ENCODE measurements around the gene TMEM141.
"Not testable (repeated sequence)": the region's sequence is repeated elsewhere in the genome, so short reads cannot be mapped to it uniquely, and the experiment has no call there.

The TMEM141 gene

DNA sequence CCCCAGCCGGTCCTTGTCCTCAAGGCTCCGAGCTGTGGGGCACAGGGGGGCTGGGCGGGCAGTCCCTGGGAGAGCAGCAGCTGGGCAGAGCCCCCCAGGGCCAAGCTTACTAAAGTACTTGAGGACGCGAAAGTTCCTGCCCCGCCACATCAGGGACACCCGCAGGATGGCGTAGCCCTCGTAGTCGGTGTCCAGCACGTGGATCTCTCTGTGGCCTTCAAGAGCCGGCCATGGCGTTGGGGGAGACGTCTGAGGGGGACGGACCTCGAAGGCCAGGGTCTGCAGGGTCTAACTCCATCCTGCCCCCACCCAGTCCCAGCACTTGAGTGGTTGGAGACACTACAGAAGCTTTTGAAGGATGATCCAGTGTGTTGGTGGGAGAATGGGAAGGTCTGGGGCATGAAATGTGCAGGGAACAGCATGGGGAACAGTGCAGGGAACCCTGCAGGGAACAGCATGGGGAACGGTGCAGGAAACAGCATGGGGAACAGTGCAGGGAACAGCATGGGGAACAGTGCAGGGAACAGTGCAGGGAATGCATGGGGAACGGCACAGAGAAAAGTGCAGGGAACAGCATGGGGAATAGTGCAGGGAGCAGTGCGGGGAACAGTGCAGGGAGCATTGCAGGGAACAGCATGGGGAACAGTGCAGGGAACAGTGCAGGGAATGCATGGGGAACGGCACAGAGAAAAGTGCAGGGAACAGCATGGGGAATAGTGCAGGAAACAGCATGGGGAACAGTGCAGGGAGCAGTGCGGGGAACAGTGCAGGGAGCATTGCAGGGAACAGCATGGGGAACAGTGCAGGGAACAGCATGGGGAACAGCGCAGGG is 35.6 kb upstream of the TMEM141 start:
- DNase-seq, result not testable (repeated sequence)

DNA sequence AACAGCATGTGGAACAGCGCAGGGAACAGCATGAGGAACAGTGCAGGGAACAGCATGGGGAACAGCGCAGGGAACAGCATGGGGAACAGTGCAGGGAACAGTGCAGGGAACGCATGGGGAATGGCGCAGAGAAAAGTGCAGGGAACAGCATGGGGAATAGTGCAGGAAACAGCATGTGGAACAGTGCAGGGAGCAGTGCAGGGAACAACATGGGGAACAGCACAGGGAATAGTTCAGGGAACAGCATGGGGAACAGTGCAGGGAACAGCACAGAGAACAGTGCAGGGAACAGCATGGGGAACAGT is 35.1 kb upstream of the TMEM141 start:
- DNase-seq, result no peak

DNA sequence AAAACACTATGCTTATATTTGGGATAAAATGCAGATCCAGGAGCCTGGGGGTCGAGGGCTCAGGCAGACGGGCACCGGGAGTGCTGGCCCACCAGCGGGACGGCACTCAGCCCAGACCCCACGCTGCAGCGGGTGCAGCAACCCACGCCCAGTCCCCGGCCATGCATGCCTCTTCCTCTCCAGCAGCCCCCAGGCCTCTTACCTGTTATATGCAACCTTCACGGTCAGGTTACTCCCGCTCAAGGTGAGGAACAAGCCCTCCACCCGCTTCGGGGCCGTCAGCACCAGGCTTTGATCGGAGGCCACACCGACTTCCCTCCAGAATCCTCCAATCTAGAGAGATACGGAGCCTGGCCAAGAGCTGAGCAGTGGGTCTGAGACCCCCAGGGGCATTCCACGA is 34.3 kb upstream of the TMEM141 start:
- DNase-seq, result no peak

DNA sequence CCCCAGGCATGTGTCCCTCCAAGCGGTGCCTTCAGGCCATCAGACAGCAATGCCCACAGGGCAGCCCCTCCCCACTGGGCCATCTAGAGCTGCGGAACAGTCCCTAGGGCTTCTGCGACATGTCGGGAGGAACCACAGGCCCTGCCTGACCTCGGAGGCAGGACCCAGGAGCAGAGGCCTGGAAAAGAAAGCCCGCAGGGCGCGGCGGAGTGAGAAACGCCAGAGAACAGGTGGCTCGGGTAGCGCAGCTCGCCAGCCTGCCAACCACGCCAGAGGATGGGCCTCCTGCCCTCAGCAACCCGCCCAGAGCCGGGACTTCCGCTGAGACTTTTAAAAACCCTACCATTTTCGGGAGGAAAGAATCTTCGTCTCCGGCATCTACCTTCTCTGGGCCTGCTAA is 33.8 kb upstream of the TMEM141 start:
- DNase-seq, result no peak

DNA sequence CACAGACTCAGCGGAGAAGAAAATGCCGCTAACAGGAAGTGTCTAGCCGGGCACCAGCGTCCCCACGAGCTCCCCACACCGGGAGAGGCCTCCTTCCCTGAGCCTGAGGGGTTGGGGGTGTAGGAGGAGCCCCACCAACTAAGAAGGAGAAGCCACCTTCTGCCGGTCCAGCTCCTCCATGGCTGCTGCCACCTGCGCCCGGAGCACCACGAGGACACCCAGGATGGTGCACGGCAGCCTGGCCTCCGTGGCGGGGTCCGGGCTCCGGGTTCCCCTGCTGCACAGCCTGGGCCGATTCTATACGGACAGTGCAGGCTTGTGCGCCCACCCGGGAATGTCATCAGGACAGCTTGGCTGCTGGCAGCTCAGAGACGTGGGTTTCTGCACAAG is 33.4 kb upstream of the TMEM141 start:
- DNase-seq, result no peak

DNA sequence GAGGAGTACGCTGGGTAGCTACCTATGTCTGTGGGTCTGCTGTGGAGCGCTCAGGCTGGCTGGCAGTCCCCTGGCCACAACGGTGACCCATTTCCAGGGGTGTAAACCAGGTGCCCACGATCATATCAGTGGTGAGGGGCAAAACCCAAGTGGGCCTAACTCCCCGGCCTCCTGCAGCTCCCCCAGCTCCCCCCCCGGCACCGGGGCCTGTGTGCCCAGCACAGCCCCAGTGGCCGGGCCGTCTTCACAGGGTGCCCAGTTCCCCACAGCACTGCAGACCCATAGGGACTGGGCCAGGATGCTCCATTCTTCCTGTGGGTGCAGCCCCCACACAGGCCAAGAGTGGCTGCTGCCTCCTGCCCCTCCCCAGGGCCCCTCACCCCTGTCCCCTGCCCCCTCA is 32.1 kb upstream of the TMEM141 start:
- DNase-seq, result no peak

DNA sequence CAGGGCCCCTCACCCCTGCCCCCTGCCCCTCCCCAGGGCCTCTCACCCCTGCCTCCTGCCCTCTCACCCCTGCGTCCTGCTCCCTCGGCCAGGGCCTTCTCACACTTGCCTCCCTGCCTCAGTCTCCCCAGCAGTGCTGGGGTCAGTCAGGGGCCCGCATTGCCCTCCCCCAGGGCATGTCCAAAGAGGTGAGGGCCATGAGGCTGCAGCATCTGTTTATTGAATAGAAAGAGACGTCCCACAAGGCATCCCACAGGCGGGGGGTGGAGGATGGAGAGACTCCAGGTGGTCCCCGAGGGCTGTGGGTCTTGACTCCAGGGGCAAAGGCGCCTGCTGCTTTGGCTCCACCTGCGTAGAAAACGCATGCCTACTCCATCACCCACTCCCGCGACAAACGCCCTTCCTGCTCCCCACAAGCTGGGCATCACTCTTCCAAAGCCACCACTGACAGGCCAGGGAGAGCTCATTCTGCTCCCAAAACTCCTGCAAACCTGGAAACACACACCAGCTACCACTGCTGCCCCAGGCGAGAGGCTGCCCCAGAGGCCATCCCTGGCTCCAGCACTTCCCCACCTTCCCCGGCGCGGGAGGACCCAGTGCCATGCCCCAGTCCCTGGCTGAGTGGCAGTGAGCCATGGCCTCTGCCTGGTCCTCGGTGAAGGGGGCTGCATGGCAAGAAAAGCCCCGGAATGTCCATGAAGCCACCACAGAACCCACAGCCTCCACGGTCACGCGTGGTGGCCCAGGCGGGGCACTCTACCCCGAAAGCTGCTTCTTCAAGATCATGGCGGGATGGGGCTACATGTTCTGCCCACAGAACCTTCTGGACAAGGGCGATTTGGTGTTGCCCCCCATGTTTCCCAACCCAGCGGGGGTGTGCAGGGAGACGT is 31.5 kb upstream of the TMEM141 start:
- no peak for DNase-seq

DNA sequence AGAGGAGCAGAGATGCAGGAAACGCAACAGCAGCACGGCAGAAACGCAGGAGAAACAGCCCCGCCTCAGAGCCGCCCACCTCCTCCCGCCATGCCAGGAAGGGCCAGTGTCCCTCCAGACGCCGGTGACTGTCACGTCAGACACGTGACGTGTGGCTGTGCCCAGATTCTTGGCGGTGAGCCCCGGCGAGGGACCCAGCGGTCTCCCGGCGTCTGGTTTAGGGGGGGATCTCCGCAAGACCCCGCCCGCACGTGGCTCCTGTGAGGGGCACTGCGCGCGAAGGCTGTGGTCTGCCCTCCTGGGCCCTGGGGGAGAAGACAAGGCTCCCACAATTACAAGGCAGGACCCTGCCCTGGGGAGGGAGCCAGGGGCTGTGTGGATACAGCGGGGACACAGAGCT is 30.7 kb upstream of the TMEM141 start:
- DNase-seq, result no peak

DNA sequence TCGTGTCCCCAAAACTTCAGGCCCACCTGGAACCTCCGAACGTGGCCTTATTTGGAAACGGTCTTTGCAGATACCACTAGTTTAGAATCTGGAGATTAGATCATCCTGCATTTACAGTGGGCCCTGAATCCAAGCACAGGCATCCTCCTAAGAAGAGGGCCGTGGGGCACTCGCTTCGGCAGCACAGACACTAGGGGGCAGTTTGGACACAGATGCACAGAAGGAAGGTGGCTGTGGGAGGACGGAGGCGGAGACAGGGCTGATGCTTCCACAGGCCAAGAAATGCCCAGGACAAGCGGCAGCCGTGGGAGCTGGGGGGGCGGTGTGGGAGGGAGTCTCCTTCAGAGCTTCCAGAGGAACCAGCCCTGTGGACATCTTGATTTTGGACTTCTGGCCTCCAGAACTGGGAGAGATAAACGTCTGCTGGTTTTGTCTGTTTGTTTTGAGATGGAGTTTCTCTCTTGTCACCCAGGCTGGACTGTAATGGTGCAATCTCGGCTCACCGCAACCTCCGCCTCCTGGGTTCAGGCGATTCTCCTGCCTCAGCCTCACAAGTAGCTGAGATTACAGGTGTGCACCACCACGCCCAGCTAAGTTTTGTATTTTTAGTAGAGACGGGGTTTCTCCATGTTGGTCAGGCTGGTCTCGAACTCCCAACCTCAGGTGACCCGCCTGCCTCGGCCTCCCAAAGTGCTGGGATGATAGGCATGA is 30.2 kb upstream of the TMEM141 start:
- DNase-seq, result peak; percentile 37

DNA sequence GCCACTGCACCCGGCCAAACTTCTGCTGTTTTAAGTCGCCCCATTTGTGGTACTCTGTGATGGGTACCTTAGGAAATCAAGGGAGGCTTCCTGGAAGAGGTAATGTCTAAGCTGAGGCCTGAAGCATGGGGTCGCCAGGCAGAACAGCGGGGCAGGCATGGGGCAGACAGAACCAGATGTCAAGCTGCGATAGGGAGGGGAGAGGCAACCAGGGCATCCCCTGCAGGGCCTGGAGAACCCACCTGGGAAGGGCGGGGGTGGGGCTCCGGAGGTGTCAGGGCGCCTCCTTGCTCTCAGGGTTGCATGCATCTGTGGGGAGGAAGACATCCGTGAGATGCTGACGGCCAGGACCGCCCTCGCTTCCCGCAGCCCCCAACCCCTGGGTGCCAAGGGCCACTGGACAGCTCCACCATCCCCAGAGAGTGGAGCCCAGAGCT is 29.6 kb upstream of the TMEM141 start:
- DNase-seq, result no peak

DNA sequence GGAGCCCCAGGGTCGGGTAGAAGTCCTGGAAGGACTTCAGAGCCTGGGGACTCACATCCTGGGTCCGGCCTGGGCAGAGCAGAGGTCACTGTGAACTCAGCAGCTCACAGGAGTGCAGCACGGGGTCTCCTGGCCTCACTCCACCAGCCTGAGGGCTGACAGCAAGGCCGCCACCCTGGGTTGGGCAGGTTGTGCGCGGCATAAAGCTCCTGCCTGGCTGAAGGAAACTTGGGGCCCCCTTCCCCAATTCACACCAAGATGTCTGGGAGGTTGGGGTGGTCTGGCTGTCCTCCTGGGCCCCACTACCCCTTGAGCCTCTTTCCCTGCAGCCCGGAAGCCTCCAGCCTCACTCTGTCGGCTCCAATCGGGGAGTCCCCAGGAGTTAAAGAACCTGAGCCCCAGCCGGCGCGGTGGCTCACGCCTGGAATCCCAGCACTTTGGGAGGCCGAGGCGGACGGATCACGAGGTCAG is 28.9 kb upstream of the TMEM141 start:
- no peak for DNase-seq

DNA sequence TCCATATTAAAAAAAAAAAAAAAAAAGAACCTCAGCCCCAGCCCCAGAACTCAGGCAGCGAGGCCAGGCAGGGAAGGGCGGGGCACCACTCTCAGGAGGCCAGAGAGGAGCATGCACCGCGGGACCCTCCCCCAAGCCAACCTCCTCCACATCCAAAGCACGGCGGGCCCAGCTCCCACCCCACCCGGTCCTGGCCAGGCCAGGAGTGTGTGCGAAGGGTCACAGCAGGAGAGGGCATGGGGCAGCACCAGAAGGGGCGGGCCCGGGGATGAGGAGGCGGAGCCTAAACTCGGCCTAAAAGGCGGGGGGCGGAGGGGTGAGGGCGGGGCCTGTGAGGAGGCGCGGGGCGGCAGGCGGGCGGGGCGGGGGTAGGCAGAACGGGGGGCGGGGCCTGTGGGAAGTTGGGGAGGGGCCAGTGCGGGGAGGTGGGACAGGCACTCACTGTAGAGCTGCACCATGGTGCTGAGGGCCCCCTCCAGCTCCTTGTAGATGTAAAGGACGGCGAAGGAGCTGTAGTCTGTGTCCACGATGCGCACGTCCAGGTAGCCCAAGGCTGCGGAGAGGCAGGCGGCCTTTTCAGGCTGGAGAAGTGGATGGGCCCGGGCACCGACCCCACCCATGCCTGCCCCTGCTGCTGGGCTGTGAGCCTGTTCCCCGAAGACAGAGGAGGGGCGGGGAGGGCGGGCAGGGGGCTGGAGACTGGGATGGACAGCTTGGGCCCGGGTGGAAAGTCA is 28.1 kb upstream of the TMEM141 start:
- DNase-seq, result no peak

DNA sequence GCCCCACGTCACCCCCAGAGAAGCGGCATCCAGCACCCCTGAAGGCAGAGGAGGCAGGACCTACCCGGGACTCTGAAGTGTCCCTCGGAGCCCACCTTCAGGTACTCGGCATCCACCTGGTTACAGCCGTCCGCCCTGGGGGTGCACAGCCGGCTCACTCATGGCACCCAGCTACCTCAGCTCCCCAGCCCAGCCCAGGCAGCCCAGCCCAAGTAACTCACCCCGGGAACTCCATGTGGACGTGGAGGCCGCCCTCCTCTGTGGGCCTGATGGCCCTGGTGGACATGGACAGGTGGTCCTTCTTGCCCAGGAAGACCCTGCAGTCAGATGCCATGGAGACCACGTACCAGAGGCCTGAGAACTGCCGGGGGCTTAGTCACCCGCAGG is 27.5 kb upstream of the TMEM141 start:
- DNase-seq, result no peak

DNA sequence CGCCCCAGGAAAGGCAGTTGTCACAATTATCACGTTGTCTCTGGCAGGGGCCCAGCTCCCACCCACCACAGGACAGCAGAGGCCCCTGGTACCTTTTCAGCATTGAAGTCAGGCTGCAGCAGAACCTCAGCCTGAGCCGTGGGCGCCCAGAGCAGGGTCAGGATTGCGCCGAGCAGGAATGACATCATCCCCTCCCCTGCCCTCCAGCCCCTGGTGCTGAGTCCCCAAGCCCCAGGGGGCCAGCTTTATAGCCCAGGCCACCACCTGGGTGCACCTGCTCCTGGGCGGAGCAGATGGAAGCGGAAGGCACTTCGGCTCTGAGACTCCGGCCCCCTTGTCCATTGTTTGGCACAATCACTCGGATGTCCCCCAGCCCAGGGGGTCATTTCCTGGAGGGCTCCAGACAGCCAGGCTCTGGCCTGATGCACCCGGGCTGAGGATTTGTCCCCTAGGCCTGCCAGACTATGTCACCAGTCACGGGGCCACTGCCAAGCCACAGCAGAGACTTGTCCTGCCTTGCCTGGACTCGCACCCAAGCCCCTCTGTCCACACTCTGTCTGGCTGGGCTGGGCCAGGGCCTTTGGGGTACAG is 26.7 kb upstream of the TMEM141 start, which contains the start of gene LCN15:
TSS of gene LCN15 (minus strand) at position 218 of the 591 bp plus-strand sequence. CDS start at position 188, 30 bp downstream.
- DNase-seq, result peak; percentile 87

DNA sequence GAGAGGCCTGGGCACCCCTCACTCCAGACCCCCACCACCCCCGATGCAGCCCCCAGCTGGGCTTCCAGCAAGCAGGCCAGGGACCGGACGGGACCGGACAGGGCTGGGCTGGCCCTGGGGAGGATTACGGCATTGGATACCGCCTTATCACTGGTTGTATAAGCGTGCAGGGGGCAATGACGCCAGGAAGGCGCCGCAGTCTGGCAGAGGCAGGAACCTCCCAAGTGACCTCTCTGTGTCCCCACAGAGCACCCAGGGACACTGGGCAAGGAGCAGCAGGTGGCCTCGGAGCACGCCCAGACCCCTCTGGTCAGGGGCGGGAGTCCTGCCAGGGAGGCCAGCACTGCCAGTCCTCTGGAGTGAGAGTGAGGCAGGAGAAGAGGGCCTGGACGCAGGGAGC is 26.1 kb upstream of the TMEM141 start:
- no peak for DNase-seq

DNA sequence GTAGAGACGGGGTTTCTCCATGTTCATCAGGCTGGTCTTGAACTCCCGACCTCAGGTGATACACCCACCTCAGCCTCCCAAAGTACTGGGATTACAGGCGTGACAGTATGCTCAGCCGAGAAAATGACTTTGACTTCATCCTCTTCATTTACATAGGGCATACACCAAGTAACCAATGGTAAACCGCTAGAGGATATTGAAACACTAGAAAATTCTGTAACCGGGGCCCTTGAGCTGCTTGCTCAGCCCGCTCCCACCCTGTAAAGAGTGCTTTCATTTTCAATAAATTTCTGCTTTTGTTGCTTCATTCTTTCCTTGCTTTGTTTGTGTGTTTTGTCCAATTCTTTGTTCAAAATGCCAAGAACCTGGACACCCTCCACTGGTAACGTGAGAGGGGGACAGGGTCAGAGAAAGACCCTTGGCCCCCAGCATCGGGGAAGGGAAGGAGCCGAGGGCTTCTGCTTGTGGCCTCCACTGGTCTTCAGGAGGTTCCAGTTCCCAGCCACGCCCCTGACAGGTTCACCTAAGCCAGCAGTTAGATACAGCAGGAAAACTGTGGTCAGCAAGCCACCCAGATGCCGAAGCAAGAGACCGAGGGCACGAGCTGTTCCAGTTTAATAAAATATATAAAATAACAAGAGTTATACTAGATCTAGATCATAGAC is 25.3 kb upstream of the TMEM141 start:
- not testable (repeated sequence) for DNase-seq

DNA sequence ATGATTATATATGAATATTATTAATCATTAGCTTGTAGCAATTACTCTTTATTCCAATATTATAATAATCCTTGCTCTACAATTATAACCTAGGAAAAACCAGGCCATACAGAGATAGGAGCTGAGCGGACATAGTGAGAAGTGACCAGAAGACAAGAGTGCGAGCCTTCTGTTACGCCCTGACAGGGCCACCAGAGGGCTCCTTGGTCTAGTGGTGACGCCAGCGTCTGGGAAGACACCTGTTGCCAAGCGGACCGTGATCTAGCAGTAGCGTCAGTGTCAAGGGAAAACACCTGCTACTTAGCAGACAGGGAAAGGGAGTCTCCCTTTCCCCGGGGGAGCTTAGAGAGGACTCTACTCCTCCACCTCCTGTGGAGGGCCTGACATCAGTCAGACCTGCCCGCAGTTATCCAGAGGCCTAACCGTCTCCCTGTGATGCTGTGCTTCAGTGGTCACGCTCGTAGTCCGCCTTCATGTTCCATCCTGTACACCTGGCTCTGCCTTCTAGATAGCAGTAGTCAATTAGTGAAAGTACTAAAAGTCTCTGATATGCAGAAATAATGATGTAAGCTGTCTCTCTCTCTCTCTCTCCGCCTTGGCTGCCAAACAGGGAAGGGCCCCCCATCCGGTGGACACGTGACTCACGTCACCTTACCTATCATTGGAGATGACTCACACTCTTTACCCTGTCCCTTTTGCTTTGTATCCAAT is 24.6 kb upstream of the TMEM141 start:
- not testable (repeated sequence) for DNase-seq

DNA sequence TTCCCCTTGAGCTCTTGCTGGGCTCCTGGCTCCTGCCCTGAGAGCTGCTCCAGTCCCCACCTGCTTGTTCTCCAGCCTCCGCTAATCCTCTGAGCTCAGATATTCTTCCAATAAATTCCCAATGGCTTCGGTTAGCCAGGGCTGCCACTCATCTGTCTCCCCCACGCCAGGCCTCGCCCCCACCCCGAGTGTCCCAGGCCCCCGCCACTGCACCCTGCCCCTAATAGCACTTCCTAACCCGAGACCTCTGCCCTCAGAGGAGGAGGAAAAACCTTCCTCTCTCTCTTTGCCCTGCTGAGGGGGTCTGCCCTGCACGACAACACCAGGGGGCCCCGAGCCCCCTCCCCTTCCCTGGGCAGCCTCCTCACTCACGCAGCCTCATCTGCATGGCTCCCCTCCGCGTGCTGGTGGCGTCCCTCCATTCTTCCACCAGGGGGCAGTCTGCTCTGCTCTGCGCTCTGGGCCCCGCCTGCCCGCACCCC is 21.4 kb upstream of the TMEM141 start:
- no peak for DNase-seq

DNA sequence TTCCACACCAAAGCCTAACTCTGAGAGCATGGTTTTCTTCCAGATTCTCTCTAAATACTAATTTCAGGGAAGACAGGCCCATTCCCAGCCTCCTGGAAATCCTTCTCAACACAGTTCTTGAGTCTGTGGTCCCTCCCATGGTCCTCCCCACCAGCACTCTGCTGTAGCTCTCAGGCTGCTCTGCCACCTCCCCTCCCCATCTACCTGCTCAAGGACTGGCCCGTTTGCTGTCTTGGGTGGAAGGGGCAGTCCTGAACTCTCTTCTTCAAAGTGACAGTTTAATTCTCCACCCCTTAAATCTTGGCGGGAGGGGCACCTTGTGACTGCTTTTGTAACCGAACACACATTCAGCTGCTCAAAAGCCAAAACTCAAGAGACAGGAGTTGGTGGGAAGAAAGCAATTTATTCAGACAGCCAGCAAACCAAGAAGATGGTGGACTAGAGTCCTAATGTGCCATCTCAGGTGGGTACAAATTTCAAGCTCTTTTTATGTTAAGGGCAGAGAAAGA is 19.2 kb upstream of the TMEM141 start:
- DNase-seq, result no peak

DNA sequence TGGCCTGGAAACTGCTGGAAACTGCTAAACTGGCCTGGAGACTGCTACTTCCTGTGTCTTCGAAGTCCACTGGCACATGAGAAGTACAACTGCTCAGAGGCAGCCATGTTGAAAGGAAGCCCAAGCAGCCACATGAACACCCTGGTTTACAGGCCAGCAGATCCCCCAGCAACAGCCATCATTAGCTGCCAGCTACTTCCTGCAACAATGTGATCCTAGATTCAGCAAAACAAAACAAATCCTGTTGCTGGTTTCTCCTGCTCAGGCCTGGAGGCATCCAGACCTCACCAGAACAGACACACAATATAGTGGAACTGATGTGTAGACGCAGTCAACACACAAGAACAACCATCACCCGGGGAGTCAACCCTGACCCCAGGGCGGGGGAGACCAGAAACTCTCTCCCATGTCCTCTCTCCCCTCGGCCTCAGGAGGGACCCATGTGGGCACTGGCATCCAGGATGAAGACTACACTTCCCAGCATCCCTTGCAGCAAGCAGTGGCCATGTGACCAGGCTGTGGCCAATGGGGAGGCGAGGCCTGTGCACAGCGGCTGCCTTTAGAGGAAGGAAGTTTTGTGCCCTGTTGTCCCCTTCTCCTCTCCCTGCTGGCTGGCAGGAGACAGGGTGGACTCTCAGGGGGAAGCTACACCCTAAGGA is 17.6 kb upstream of the TMEM141 start:
- DNase-seq, result no peak
